SU-DHL-6 (cell line): ENCODE measurements around the gene COL5A1.

Source experiments
- H2AFZ ChIP-seq: fragments of 200-600 bp; sonication (generic); 2 replicates; pipeline ENCODE4 v1.6.1; 2014; ENCODE audit warnings: low read depth, mild to moderate bottlenecking, moderate library complexity, mixed read lengths, antibody characterized with exemption, low read length; ENCODE audit not compliant: severe bottlenecking
- H3F3A ChIP-seq: fragments of 200-600 bp; shearing (Covaris generic); 2 replicates; pipeline ENCODE4 v1.6.0; 2016; ENCODE audit warnings: antibody characterized with exemption, mild to moderate bottlenecking; ENCODE audit not compliant: insufficient read depth
- H3K27ac ChIP-seq: fragments of 200-600 bp; sonication (generic); 2 replicates; pipeline ENCODE4 v1.5.1; 2016; ENCODE audit warnings: low read depth, mild to moderate bottlenecking, low read length, moderate library complexity, mixed read lengths
- H3K27me3 ChIP-seq: fragments of 200-600 bp; sonication (generic), shearing (Covaris generic); 2 replicates; pipeline ENCODE4 v1.6.0; 2014; ENCODE audit warnings: mild to moderate bottlenecking, low read length
- H3K36me3 ChIP-seq: fragments of 200-600 bp; sonication (generic); 2 replicates; pipeline ENCODE4 v1.6.1; 2014; ENCODE audit warnings: mild to moderate bottlenecking, low read length, mixed read lengths
- H3K4me2 ChIP-seq: fragments of 300-600, 200-600 bp; shearing (Covaris generic), sonication (generic); 2 replicates; pipeline ENCODE4 v1.6.0; 2014; ENCODE audit warnings: low read length, low read depth, mild to moderate bottlenecking; ENCODE audit not compliant: poor library complexity, severe bottlenecking
- H3K4me3 ChIP-seq: fragments of 200-600 bp; sonication (generic); 2 replicates; pipeline ENCODE4 v1.5.1; 2014; ENCODE audit warnings: antibody characterized with exemption, low read length, mild to moderate bottlenecking, mixed read lengths; ENCODE audit not compliant: insufficient read depth, poor library complexity, severe bottlenecking
- H3K79me2 ChIP-seq: fragments of 200-600 bp; sonication (generic); 2 replicates; pipeline ENCODE4 v1.6.1; 2014; ENCODE audit warnings: mild to moderate bottlenecking, low read length, moderate library complexity; ENCODE audit not compliant: insufficient read depth
- H3K9ac ChIP-seq: fragments of 200-600 bp; sonication (generic); 2 replicates; pipeline ENCODE4 v1.7.0; 2014; ENCODE audit warnings: mild to moderate bottlenecking, low read length
- H3K9me2 ChIP-seq: fragments of 200-600 bp; sonication (generic); replicated peaks from 2 replicates; pipeline ENCODE4 v1.6.1; 2014; ENCODE audit warnings: low read length; ENCODE audit not compliant: insufficient read depth
- H3K9me3 ChIP-seq: fragments of 200-600 bp; sonication (generic); 2 replicates; pipeline ENCODE4 v1.6.1; 2014; ENCODE audit warnings: low read length, mixed read lengths; ENCODE audit not compliant: insufficient read depth
- H4K20me1 ChIP-seq: fragments of 200-600 bp; sonication (generic); 2 replicates; pipeline ENCODE4 v1.6.1; 2014; ENCODE audit warnings: low read depth, mild to moderate bottlenecking, antibody characterized with exemption, low read length, moderate library complexity, mixed read lengths
- EZH2phosphoT487 ChIP-seq: fragments of 200-600 bp; sonication (generic), shearing (Covaris generic); conservative IDR thresholded peaks from 2 replicates; pipeline ENCODE4 v1.6.1; 2018; ENCODE audit warnings: mild to moderate bottlenecking, antibody characterized with exemption, low read length, moderate library complexity, mixed read lengths
- TF ChIP-seq, protein P1 (sequence below): fragments of 200-600 bp; sonication (generic); IDR thresholded peaks from one replicate; pipeline ENCODE4 v1.5.1; 2017; ENCODE audit warnings: antibody characterized with exemption, mild to moderate bottlenecking, low read length, moderate library complexity; ENCODE audit not compliant: insufficient read depth, poor library complexity, severe bottlenecking

Gene COL5A1

DNA sequence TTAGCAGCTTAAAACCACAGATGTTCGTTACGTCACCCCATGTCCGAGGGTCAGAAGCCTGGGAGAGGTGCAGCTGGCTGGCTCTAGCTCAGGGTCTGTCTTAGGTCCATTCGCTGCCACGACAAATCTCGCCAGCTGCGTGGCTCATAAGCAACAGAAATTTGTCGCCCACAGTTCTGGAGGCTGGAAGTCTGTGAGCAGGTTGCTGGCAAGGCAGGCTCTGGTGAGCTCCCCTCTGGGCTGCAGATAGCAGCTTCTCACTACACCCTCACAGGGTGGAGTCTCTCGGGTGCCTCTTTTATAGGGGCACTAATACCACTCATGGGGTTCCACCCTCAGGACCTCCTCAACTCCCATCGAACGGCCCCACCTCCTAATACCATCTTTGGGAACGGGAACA, 198.9 kb downstream of the COL5A1 start:
- no peaks in the 10 kb centered on the region for H4K20me1 ChIP-seq
- no peaks in the 10 kb centered on the region for H3K36me3 ChIP-seq
- H3K27ac ChIP-seq: no peak overlapping the region
- no peaks in the 10 kb centered on the region for H3K27me3 ChIP-seq
- no peak overlapping the region for H3K4me2 ChIP-seq
- no peaks in the 10 kb centered on the region for H3K79me2 ChIP-seq
- no peaks in the 10 kb centered on the region for H3K9me3 ChIP-seq
- H2AFZ ChIP-seq: no peak overlapping the region
- no peak overlapping the region for H3K4me3 ChIP-seq
- H3F3A ChIP-seq: no peaks in the 10 kb centered on the region
- no peak overlapping the region for H3K9ac ChIP-seq
- H3K9me2 ChIP-seq: no peaks in the 10 kb centered on the region
- no peak for TF ChIP-seq EZH2phosphoT487
- TF ChIP-seq, protein P1, sequence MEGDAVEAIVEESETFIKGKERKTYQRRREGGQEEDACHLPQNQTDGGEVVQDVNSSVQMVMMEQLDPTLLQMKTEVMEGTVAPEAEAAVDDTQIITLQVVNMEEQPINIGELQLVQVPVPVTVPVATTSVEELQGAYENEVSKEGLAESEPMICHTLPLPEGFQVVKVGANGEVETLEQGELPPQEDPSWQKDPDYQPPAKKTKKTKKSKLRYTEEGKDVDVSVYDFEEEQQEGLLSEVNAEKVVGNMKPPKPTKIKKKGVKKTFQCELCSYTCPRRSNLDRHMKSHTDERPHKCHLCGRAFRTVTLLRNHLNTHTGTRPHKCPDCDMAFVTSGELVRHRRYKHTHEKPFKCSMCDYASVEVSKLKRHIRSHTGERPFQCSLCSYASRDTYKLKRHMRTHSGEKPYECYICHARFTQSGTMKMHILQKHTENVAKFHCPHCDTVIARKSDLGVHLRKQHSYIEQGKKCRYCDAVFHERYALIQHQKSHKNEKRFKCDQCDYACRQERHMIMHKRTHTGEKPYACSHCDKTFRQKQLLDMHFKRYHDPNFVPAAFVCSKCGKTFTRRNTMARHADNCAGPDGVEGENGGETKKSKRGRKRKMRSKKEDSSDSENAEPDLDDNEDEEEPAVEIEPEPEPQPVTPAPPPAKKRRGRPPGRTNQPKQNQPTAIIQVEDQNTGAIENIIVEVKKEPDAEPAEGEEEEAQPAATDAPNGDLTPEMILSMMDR: no peak

DNA sequence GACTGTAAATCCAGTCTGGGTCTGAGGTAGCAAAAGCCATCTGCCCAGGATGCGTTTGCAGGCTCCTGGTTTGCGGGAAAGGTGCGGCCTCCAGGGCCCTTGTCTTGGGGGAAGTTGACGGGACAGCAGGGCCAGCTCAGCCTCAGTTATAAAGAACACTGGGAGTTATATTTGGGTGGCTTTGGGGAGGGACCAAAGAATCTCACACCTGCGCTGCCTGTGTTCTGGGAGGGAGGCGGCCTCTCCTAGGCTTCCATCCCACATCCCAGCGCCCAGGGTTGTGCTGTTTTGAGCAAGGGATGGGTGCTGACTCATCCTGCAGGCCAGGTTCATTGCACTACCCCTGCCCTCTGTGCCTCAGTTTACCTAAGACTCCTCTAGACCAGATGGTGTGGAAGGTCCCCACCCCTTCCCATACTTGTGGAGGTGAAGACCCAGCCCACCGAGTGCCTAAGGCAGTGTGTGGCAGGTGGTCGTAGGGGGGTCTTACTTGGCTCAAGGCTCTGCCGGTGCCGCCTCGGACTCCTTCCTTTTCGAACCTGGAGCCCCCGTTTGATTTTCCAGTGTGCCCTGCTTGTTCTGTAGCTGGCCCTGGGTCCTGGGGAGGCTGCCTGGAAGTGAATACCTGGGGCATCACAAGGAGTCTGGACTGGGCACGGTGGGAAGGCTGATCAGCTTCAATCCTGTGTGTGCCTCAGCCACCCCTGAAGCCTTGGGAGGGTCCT, 199.7 kb downstream of the COL5A1 start:
- no peak overlapping the region for H3K27ac ChIP-seq
- H3K79me2 ChIP-seq: no peaks in the 10 kb centered on the region
- no peaks in the 10 kb centered on the region for H3K36me3 ChIP-seq

DNA sequence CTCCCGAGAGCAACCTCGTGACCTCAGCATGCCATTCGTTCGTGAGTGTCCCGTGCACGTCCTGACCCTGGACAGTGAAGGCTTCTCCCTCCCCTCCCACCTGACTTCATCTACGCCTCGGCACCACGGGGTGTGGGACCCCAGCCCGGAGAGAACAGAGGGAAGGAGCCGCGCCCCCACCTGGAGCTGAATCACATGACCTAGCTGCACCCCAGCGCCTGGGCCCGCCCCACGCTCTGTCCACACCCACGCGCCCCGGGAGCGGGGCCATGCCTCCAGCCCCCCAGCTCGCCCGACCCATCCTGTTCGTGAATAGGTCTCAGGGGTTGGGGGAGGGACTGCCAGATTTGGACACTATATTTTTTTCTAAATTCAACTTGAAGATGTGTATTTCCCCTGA, 200.7 kb downstream of the COL5A1 start:
- no peaks in the 10 kb centered on the region for H3K79me2 ChIP-seq
- no peaks in the 10 kb centered on the region for H3K27me3 ChIP-seq
- no peak overlapping the region for H3K4me3 ChIP-seq
- H3K9me3 ChIP-seq: no peaks in the 10 kb centered on the region
- no peaks in the 10 kb centered on the region for H3K9me2 ChIP-seq
- no peaks in the 10 kb centered on the region for H3K36me3 ChIP-seq
- no peaks in the 10 kb centered on the region for H3F3A ChIP-seq
- H3K27ac ChIP-seq: no peak overlapping the region
- no peak overlapping the region for H2AFZ ChIP-seq
- H3K4me2 ChIP-seq: no peak overlapping the region
- H4K20me1 ChIP-seq: no peaks in the 10 kb centered on the region
- H3K9ac ChIP-seq: no peak overlapping the region
- TF ChIP-seq, protein P1: no peak
- TF ChIP-seq EZH2phosphoT487: no peak

More for the DNA sequence above, 199.7 kb downstream of the COL5A1 start:
- H3K9me2 ChIP-seq: no peaks in the 10 kb centered on the region
- H3K9ac ChIP-seq: no peak overlapping the region
- no peaks in the 10 kb centered on the region for H3K9me3 ChIP-seq
- no peaks in the 10 kb centered on the region for H3K27me3 ChIP-seq
- H4K20me1 ChIP-seq: no peaks in the 10 kb centered on the region
- no peak overlapping the region for H3K4me3 ChIP-seq
- H2AFZ ChIP-seq: no peak overlapping the region
- no peak overlapping the region for H3K4me2 ChIP-seq
- no peaks in the 10 kb centered on the region for H3F3A ChIP-seq
- TF ChIP-seq, protein P1: no peak
- no peak for TF ChIP-seq EZH2phosphoT487
